ENCODE data around the gene VAV2.

The VAV2 gene

GRCh38 chr9:133949486-133950061 lies 42.5 kb downstream of the VAV2 start:
- TF ChIP-seq CTCF (IDR thresholded peaks at IDR 0.05): no peak
- no peak overlapping the region for H3K4me2 ChIP-seq (ENCODE audit: low read length)
- H3K79me2 ChIP-seq: no peaks in the 10 kb centered on the region
- H3K36me3 ChIP-seq (ENCODE audit: control insufficient read depth, insufficient read depth, low read length): no peaks in the 10 kb centered on the region
- no peak overlapping the region for H3K9ac ChIP-seq
- H2AFZ ChIP-seq: no peak overlapping the region
- no peak overlapping the region for H3K27ac ChIP-seq
- H3K4me1 ChIP-seq: no peaks in the 10 kb centered on the region
- no peaks in the 10 kb centered on the region for H3K27me3 ChIP-seq (ENCODE audit: control insufficient read depth, insufficient read depth, low read length)
- H3K4me3 ChIP-seq (ENCODE audit: low read depth, low read length): no peak overlapping the region
- no peaks in the 10 kb centered on the region for H3K9me3 ChIP-seq (ENCODE audit: control insufficient read depth, low read length)

DNA sequence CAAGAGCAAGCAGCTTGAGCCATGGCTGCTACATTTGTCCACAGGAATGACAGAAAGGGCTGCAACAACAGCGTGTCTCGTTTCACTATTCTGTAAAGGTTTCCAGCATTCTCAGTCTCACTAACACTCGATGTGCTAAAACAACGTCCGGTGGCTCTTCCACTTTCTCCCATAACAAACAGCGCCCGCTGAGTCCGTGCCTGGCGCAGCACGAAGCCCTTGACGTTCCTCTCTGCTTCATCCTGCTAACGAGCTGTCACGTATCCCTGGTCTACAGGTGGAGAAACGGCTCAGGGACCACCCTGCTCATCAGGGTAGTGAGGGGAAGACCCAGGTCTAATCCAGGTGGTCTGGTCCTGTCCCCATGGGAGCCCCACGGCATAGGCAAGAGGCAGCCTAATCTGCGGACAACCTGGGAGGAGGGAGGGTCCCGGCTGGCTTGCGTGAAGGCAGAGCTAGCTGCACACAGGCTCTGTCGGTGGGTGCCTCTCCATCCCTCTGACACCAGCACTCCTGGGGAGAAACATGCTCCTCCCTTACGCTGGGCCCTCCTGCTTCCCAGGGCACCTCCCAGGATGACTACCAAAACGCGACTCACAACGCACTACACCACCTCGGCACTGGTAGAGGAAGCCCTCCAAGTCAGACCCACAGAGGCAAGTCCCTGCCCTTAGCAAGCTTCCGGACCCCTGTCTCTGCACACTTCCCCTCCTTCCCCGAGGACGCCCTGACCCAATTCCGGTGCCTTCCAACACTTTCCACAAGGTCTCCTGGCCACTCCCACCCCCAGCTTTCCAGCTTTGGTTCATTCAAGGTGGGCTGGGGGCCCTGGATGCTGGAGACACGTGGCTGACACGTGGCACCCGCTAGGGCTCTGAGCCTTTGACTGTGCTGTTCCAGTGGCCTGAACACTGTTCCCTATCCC lies 43.3 kb downstream of the VAV2 start:
- Histone ChIP-seq H3K27ac (no peak overlapping the region), H3K4me2 (ENCODE audit: low read length) (no peak overlapping the region), H3K27me3 (ENCODE audit: control insufficient read depth, insufficient read depth, low read length) (no peaks in the 10 kb centered on the region), H3K4me3 (ENCODE audit: low read depth, low read length) (no peak overlapping the region), H3K9me3 (ENCODE audit: control insufficient read depth, low read length) (no peaks in the 10 kb centered on the region), H3K79me2 (no peaks in the 10 kb centered on the region), H3K36me3 (ENCODE audit: control insufficient read depth, insufficient read depth, low read length) (no peaks in the 10 kb centered on the region), H2AFZ (no peak overlapping the region), H3K9ac (no peak overlapping the region), H3K4me1 (no peaks in the 10 kb centered on the region)
- no peak for TF ChIP-seq CTCF (IDR thresholded peaks at IDR 0.05)

DNA sequence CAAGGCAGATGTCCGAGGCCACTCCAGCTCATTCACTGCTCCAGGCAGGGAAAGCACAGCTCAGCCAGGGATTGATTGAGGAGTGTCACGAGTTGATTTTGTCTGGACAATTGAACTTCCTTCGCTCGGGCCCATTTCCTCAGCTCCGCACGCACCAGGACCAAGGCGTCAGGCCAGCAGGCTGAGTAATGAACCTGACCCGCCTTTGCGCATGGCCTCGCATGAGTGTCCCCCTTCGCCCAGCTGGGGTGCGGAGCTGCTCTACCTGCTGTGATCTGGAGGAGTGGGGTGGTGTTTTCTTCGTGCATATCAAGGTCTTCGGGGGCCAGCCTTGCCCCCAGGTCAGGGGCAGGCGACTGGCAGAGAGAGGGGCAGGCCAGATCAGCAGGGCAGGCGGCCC lies 44.0 kb downstream of the VAV2 start:
- H3K9me3 ChIP-seq (ENCODE audit: control insufficient read depth, low read length): no peaks in the 10 kb centered on the region
- H3K4me1 ChIP-seq: no peaks in the 10 kb centered on the region
- H3K9ac ChIP-seq: no peak overlapping the region
- no peak overlapping the region for H2AFZ ChIP-seq
- H3K4me3 ChIP-seq (ENCODE audit: low read depth, low read length): no peak overlapping the region
- no peak overlapping the region for H3K4me2 ChIP-seq (ENCODE audit: low read length)
- H3K79me2 ChIP-seq: no peaks in the 10 kb centered on the region
- no peak overlapping the region for H3K27ac ChIP-seq
- TF ChIP-seq CTCF (IDR thresholded peaks at IDR 0.05): no peak
- no peaks in the 10 kb centered on the region for H3K36me3 ChIP-seq (ENCODE audit: control insufficient read depth, insufficient read depth, low read length)
- H3K27me3 ChIP-seq (ENCODE audit: control insufficient read depth, insufficient read depth, low read length): no peaks in the 10 kb centered on the region

DNA sequence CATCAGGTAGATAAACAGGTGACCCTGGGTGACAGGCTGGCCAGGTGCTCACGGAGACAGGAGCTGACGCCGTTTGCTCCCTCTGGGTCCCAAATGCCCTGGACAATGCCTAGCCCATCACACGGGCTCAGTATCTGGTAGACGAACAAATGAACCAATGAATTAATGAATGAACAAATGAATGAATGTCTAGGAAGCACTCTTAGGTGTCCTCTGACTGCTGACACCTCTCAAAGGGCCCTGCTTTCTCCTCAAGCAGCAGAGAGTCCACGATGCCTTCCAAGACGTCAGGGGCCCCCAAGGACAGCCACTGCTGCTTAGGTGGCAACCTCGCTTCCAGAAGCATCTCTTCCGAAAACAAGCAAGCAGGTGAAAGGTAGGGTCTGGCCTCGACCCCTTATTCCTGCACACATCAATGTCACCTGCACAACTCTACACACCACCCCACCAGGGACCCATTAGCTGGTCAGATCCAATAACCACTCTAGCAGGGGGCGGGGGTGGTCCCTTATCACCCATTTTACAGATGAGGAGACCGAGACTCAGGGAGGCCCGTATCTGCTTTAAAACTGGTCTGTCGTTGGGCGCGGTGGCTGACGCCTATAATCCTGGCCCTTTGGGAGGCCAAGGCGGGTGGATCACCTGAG lies 45.2 kb downstream of the VAV2 start:
- Histone ChIP-seq H3K79me2 (no peaks in the 10 kb centered on the region), H2AFZ (no peak overlapping the region), H3K9me3 (ENCODE audit: control insufficient read depth, low read length) (no peaks in the 10 kb centered on the region), H3K9ac (no peak overlapping the region), H3K27ac (no peak overlapping the region), H3K36me3 (ENCODE audit: control insufficient read depth, insufficient read depth, low read length) (no peaks in the 10 kb centered on the region), H3K4me2 (ENCODE audit: low read length) (no peak overlapping the region), H3K27me3 (ENCODE audit: control insufficient read depth, insufficient read depth, low read length) (no peaks in the 10 kb centered on the region), H3K4me1 (no peaks in the 10 kb centered on the region), H3K4me3 (ENCODE audit: low read depth, low read length) (no peak overlapping the region)
- no peak for TF ChIP-seq CTCF (IDR thresholded peaks at IDR 0.05)
